Measurements from ENCODE around the gene CSTB.
"Not testable (repeated sequence)": the region's sequence is repeated elsewhere in the genome, so short reads cannot be mapped to it uniquely, and the experiment has no call there.

CSTB gene

DNA sequence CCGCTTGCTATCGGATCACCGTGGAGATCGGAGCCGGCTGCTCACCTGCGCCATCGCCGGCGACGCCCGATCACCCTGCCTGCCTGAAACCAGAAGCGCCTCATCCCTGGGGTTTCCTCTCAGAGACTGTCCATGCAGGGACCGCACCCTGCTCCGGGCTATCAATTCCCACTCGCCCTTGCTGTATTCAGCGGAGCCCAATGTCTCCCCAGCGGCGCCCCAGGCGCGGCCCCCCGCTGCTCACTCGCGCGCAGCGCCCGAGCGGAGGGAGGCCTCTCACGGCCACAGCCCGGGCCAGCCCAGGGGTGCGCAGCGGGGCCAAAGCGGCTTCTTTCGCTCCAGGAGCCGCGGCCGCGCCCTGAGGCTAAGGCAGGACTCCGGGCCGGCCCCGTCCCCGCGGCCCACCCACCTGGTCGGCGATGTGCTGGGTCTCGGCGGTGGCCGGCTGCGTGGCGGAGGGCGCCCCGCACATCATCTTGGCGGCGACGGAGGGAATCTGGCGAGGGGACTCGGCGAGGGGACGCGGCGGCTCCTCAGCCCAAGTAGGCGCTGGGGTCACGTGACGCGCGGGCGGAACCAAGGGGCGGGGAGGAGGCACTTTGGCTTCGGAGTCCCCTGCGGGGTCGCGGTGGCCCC is at the start of gene CSTB:
TSS of gene CSTB (minus strand) at position 514 of the 636 bp plus-strand sequence. CDS start at position 475, 39 bp downstream.
- Histone ChIP-seq H3K4me1 (ENCODE audit: insufficient read depth, low read length) (peaks cover 12% of the 10 kb centered on the region), H3K9me3 (ENCODE audit: low read length) (no peaks in the 10 kb centered on the region), H2AFZ (ENCODE audit: low read depth, low read length) (peak within 1 kb of the TSS; percentile 89), H3K36me3 (ENCODE audit: insufficient read depth, low read length) (peaks cover 17% of the 10 kb centered on the region), H3K4me3 (ENCODE audit: low read length) (peak within 1 kb of the TSS; percentile 63), H3K27me3 (ENCODE audit: insufficient read depth, low read length) (peaks cover 2% of the 10 kb centered on the region)

GRCh38 chr21:43825242-43825935 is 49.3 kb upstream of the CSTB start:
- Histone ChIP-seq H2AFZ (ENCODE audit: low read depth, low read length) (no peak overlapping the region), H3K36me3 (ENCODE audit: insufficient read depth, low read length) (no peaks in the 10 kb centered on the region), H3K27me3 (ENCODE audit: insufficient read depth, low read length) (no peaks in the 10 kb centered on the region), H3K4me1 (ENCODE audit: insufficient read depth, low read length) (no peaks in the 10 kb centered on the region), H3K4me3 (ENCODE audit: low read length) (no peak overlapping the region), H3K9me3 (ENCODE audit: low read length) (no peaks in the 10 kb centered on the region)

DNA sequence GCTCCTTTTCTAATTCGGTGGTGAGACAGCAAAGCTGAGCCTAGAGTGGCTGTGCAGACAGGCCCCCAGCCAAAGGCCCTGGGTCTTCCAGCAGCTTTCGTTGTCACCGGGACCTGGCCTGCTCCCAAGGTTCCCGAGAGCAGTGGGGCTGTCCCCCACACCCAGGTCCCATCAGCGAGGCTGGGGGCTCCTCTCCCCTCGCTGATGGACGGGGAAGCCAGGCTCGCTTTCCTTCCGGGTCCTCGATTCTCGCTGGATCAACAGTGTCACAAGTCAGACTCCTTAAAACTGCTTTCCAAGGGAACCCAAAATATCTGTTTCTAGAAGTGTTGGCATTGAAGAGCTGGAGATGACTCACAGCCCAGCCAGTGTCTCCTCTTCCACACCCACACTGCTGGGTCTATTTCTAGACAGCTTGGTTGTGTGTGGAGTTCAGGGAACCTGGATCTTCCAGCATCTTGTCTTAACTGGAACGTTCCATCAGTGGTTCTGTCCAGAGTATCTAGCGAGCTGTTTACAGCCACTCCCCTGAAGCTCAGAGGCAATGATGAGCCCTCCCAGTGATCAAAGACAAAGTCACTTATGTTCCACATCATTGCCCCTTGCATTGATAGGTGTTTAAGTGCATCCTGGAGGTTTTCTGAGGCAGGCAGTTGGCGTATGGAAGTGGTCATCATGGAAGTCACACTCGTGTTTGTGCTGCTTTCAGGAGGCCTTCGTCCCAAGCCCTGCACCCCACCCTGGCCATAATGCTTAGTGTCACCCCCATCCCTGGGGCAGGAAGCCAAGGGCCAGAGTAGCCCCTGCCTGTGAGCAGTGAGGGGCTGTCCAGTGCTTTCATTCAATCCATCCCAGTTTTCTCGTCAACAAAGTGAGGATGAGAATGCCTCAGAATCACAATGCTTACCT is 48.5 kb upstream of the CSTB start:
- Histone ChIP-seq H3K27me3 (ENCODE audit: insufficient read depth, low read length) (no peaks in the 10 kb centered on the region), H3K4me1 (ENCODE audit: insufficient read depth, low read length) (no peaks in the 10 kb centered on the region), H2AFZ (ENCODE audit: low read depth, low read length) (no peak overlapping the region), H3K9me3 (ENCODE audit: low read length) (peaks cover 4% of the 10 kb centered on the region), H3K36me3 (ENCODE audit: insufficient read depth, low read length) (no peaks in the 10 kb centered on the region), H3K4me3 (ENCODE audit: low read length) (no peak overlapping the region)

- H3K27me3 ChIP-seq (ENCODE audit: insufficient read depth, low read length); H3K4me3 ChIP-seq (ENCODE audit: low read length); H2AFZ ChIP-seq (ENCODE audit: low read depth, low read length); H3K36me3 ChIP-seq (ENCODE audit: insufficient read depth, low read length); H3K9me3 ChIP-seq (ENCODE audit: low read length); H3K4me1 ChIP-seq (ENCODE audit: insufficient read depth, low read length): not testable (repeated sequence)
Measured at GRCh38 chr21:43822741-43823140, 46.6 kb upstream of the CSTB start.

DNA sequence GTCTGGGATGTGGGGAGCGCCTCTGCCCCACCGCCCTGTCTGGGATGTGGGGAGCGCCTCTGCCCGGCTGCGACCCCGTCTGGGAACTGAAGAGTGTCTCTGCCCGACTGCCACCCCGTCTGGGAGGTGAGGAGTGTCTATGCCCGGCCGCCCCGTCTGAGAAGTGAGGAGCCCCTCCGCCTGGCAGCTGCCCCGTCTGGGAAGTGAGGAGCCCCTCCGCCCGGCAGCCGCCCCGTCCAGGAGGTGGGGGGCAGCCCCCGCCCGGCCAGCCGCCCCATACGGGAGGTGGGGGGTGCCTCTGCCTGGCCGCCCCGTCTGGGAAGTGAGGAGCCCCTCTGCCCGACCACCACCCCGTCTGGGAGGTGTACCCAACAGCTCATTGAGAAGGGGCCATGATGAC is 46.1 kb upstream of the CSTB start:
- not testable (repeated sequence) for H3K27me3 ChIP-seq (ENCODE audit: insufficient read depth, low read length); H2AFZ ChIP-seq (ENCODE audit: low read depth, low read length); H3K36me3 ChIP-seq (ENCODE audit: insufficient read depth, low read length); H3K4me3 ChIP-seq (ENCODE audit: low read length); H3K4me1 ChIP-seq (ENCODE audit: insufficient read depth, low read length); H3K9me3 ChIP-seq (ENCODE audit: low read length)

- Histone ChIP-seq H3K27me3 (ENCODE audit: insufficient read depth, low read length) (no peaks in the 10 kb centered on the region), H2AFZ (ENCODE audit: low read depth, low read length) (no peak overlapping the region), H3K9me3 (ENCODE audit: low read length) (peaks cover 4% of the 10 kb centered on the region), H3K4me1 (ENCODE audit: insufficient read depth, low read length) (no peaks in the 10 kb centered on the region), H3K36me3 (ENCODE audit: insufficient read depth, low read length) (no peaks in the 10 kb centered on the region), H3K4me3 (ENCODE audit: low read length) (no peak overlapping the region)
Measured at GRCh38 chr21:43820466-43820865, 44.4 kb upstream of the CSTB start.

GRCh38 chr21:43819511-43820405 is 43.6 kb upstream of the CSTB start:
- H3K27me3 ChIP-seq (ENCODE audit: insufficient read depth, low read length) = no peaks in the 10 kb centered on the region
- H3K4me1 ChIP-seq (ENCODE audit: insufficient read depth, low read length) = no peaks in the 10 kb centered on the region
- no peak overlapping the region for H3K4me3 ChIP-seq (ENCODE audit: low read length)
- H3K36me3 ChIP-seq (ENCODE audit: insufficient read depth, low read length) = no peaks in the 10 kb centered on the region
- peaks cover 4% of the 10 kb centered on the region for H3K9me3 ChIP-seq (ENCODE audit: low read length)
- no peak overlapping the region for H2AFZ ChIP-seq (ENCODE audit: low read depth, low read length)

- Histone ChIP-seq H3K36me3 (ENCODE audit: insufficient read depth, low read length) (no peaks in the 10 kb centered on the region), H3K4me3 (ENCODE audit: low read length) (no peak overlapping the region), H3K27me3 (ENCODE audit: insufficient read depth, low read length) (no peaks in the 10 kb centered on the region), H2AFZ (ENCODE audit: low read depth, low read length) (no peak overlapping the region), H3K4me1 (ENCODE audit: insufficient read depth, low read length) (no peaks in the 10 kb centered on the region), H3K9me3 (ENCODE audit: low read length) (peaks cover 4% of the 10 kb centered on the region)
Measured at GRCh38 chr21:43818685-43819084, 42.6 kb upstream of the CSTB start.

GRCh38 chr21:43817157-43818086 is 41.3 kb upstream of the CSTB start:
- no peak overlapping the region for H2AFZ ChIP-seq (ENCODE audit: low read depth, low read length)
- H3K9me3 ChIP-seq (ENCODE audit: low read length) = peaks cover 4% of the 10 kb centered on the region
- no peaks in the 10 kb centered on the region for H3K27me3 ChIP-seq (ENCODE audit: insufficient read depth, low read length)
- H3K4me1 ChIP-seq (ENCODE audit: insufficient read depth, low read length) = no peaks in the 10 kb centered on the region
- H3K36me3 ChIP-seq (ENCODE audit: insufficient read depth, low read length) = no peaks in the 10 kb centered on the region
- H3K4me3 ChIP-seq (ENCODE audit: low read length) = no peak overlapping the region

- Histone ChIP-seq H3K4me3 (ENCODE audit: low read length) (no peak overlapping the region), H3K36me3 (ENCODE audit: insufficient read depth, low read length) (no peaks in the 10 kb centered on the region), H2AFZ (ENCODE audit: low read depth, low read length) (no peak overlapping the region), H3K27me3 (ENCODE audit: insufficient read depth, low read length) (no peaks in the 10 kb centered on the region), H3K9me3 (ENCODE audit: low read length) (peaks cover 4% of the 10 kb centered on the region), H3K4me1 (ENCODE audit: insufficient read depth, low read length) (no peaks in the 10 kb centered on the region)
Measured at GRCh38 chr21:43816611-43817071, 40.5 kb upstream of the CSTB start.

DNA sequence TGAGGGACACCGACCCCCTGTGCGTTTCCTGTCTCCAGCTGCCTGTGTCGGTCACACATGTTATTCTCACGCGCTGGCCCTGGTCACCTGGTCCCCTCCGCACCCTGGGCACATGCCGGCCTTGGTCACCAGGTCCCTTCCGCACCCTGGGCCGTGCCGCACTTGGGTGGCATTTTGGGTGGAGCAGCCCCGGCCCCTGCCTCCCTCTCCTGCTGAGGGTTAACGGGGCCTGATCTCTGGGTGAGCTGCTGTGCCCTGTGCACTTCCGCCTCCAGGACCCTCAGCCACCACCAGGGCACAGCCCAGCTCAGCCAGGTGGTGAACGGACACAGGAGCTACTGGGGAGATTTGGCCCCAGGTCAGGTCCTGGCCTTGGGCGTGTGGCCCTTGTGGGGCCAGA is 39.9 kb upstream of the CSTB start:
- Histone ChIP-seq H3K36me3 (ENCODE audit: insufficient read depth, low read length) (no peaks in the 10 kb centered on the region), H3K9me3 (ENCODE audit: low read length) (peaks cover 4% of the 10 kb centered on the region), H2AFZ (ENCODE audit: low read depth, low read length) (no peak overlapping the region), H3K4me1 (ENCODE audit: insufficient read depth, low read length) (peaks cover under 1% of the 10 kb centered on the region), H3K4me3 (ENCODE audit: low read length) (no peak overlapping the region), H3K27me3 (ENCODE audit: insufficient read depth, low read length) (no peaks in the 10 kb centered on the region)
